ENCODE results near the gene EPB41L2. TPM values are rescaled to one million over a fixed set of nuclear protein-coding genes. Genes with fewer than 3 reads are reported as not detected.

Gene EPB41L2
- total RNA-seq, 2 donors from 2014 or later: 160 to 189 TPM

DNA sequence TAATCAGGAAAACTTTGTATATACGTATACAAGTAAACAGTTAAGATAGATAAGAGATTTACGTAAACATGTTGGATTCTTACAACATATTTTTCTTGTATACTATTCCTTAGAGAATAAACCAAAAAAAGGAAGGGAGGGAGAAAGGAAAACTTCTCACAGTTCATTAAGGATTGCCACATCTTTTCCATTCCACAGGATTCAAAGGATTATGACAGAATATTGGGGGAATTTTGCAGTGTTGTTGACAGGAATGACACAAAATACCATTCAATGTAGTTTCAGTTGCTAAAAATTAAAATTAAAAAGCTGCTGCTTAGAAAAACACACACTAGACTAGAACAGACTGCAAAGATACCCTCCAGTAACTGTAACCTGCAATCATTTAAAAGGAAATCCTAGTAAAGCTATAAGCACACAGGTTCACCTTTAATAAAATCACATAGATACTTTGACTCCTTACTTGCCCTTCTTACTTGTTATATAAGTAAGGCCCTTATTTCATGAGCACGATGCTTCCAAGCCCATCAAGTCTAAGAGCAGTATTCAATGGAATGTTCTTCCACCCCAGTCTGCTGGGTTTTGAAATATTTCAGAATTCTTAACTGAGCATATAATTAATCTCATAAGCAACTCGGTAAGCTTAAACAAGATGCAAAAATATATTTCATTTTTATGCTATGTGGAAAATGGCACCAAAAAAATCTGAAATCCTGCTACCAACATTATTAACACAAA lies 128.0 kb downstream of the EPB41L2 start:
- H3K27ac Mint-ChIP-seq: no peak overlapping the region
- H3K9me3 ChIP-seq (ENCODE audit: control insufficient read depth, low read length): no peaks in the 10 kb centered on the region
- H3K4me1 ChIP-seq (ENCODE audit: control insufficient read depth, insufficient read depth, low read length): peaks cover 6% of the 10 kb centered on the region

GRCh38 chr6:130933712-130934200 lies 129.3 kb downstream of the EPB41L2 start:
- no peak for TF ChIP-seq CTCF (conservative IDR thresholded peaks at IDR 0.05)
- Mint-ChIP-seq H3K4me1 (peaks cover 42% of the 10 kb centered on the region), H3K27ac (no peak overlapping the region)

More for the DNA sequence above, 128.0 kb downstream of the EPB41L2 start:
- Mint-ChIP-seq H3K4me3 (no peak overlapping the region), H3K4me1 (peaks cover 44% of the 10 kb centered on the region), H3K9me3 (peaks cover 5% of the 10 kb centered on the region), H3K27me3 (ENCODE audit: insufficient read depth) (no peaks in the 10 kb centered on the region), H3K36me3 (ENCODE audit: low read depth) (peaks cover 3% of the 10 kb centered on the region)
- no peak for TF ChIP-seq CTCF (conservative IDR thresholded peaks at IDR 0.05)
- Histone ChIP-seq H3K36me3 (ENCODE audit: control insufficient read depth, insufficient read depth, low read length) (no peaks in the 10 kb centered on the region), H3K27ac (ENCODE audit: low read depth, low read length) (no peak overlapping the region), H3K9ac (ENCODE audit: extremely low read depth, low read length, poor library complexity, severe bottlenecking) (no peak overlapping the region), H3K27me3 (ENCODE audit: control insufficient read depth, insufficient read depth, low read length, poor library complexity, severe bottlenecking) (no peaks in the 10 kb centered on the region), H3K4me3 (ENCODE audit: low read length) (no peak overlapping the region)
- WGBS, 2 experiments (ENCODE audit: insufficient coverage in 1 of 2, insufficient read length in 1 of 2): 95% methylated on average over 2 of the region's 4 CpGs; no CpG with 5 or more reads in 1 of the 2 experiments
- DNase-seq: no peak

DNA sequence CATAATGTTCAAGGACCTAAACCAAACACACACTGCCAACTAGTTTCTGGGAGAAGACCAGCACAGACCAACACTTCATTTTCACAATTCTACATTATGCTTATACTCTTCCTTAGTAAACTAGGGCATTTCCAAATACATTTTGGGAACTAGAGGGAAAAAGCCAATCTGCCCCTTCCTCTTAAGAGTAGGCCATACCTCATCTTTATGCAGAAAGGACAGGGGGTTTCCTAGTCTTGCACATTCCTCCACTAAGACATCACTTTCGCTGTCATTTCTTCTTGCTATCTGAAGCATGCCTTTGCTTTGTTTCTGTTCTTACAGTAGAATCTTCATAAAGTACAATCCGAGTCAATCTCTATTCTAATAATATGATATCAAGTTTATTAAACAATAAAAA lies 130.1 kb downstream of the EPB41L2 start:
- peaks cover 34% of the 10 kb centered on the region for H3K4me1 Mint-ChIP-seq
- Histone ChIP-seq H3K27ac (ENCODE audit: low read depth, low read length) (no peak overlapping the region), H3K4me3 (ENCODE audit: low read length) (no peak overlapping the region), H3K9ac (ENCODE audit: extremely low read depth, low read length, poor library complexity, severe bottlenecking) (no peak overlapping the region), H3K36me3 (ENCODE audit: control insufficient read depth, insufficient read depth, low read length) (no peaks in the 10 kb centered on the region), H3K9me3 (ENCODE audit: control insufficient read depth, low read length) (no peaks in the 10 kb centered on the region), H3K27me3 (ENCODE audit: control insufficient read depth, insufficient read depth, low read length, poor library complexity, severe bottlenecking) (no peaks in the 10 kb centered on the region), H3K4me1 (ENCODE audit: control insufficient read depth, insufficient read depth, low read length) (peaks cover 6% of the 10 kb centered on the region)
- H3K36me3 Mint-ChIP-seq (ENCODE audit: low read depth): peaks cover 6% of the 10 kb centered on the region
- 93% methylated on average over 2 of the region's 2 CpGs; no CpG with 5 or more reads in 1 of the 2 experiments for WGBS, 2 experiments (ENCODE audit: insufficient coverage in 1 of 2, insufficient read length in 1 of 2)
- TF ChIP-seq CTCF (conservative IDR thresholded peaks at IDR 0.05): no peak
- no peak overlapping the region for H3K4me3 Mint-ChIP-seq
- H3K9me3 Mint-ChIP-seq: peaks cover 5% of the 10 kb centered on the region
- DNase-seq: no peak
- peak overlapping the region; percentile 5 for H3K27ac Mint-ChIP-seq
- H3K27me3 Mint-ChIP-seq (ENCODE audit: insufficient read depth): no peaks in the 10 kb centered on the region

More at GRCh38 chr6:130933712-130934200, 129.3 kb downstream of the EPB41L2 start:
- H3K27me3 Mint-ChIP-seq (ENCODE audit: insufficient read depth): no peaks in the 10 kb centered on the region
- peaks cover 6% of the 10 kb centered on the region for H3K4me1 ChIP-seq (ENCODE audit: control insufficient read depth, insufficient read depth, low read length)
- no peak overlapping the region for H3K4me3 Mint-ChIP-seq
- no peaks in the 10 kb centered on the region for H3K27me3 ChIP-seq (ENCODE audit: control insufficient read depth, insufficient read depth, low read length, poor library complexity, severe bottlenecking)
- no peak for DNase-seq
- H3K36me3 ChIP-seq (ENCODE audit: control insufficient read depth, insufficient read depth, low read length): no peaks in the 10 kb centered on the region
- no peak overlapping the region for H3K27ac ChIP-seq (ENCODE audit: low read depth, low read length)
- H3K4me3 ChIP-seq (ENCODE audit: low read length): no peak overlapping the region
- 89% methylated on average over 6 of the region's 6 CpGs; no CpG with 5 or more reads in 1 of the 2 experiments for WGBS, 2 experiments (ENCODE audit: insufficient coverage in 1 of 2, insufficient read length in 1 of 2)
- peaks cover 6% of the 10 kb centered on the region for H3K36me3 Mint-ChIP-seq (ENCODE audit: low read depth)
- no peaks in the 10 kb centered on the region for H3K9me3 ChIP-seq (ENCODE audit: control insufficient read depth, low read length)
- peaks cover 5% of the 10 kb centered on the region for H3K9me3 Mint-ChIP-seq
- H3K9ac ChIP-seq (ENCODE audit: extremely low read depth, low read length, poor library complexity, severe bottlenecking): no peak overlapping the region

Data from endodermal cell (in vitro differentiated cells).